Activated T-cell treated with anti-CD3 and anti-CD28 coated beads, Interleukin-2, amount 50 U/mL, for 72 hours (primary cell): Measurements from ENCODE around the gene PRDM5. TPM values are rescaled to one million over a fixed set of nuclear protein-coding genes. Genes with fewer than 3 reads are reported as not detected.

ENCODE experiments used
- ATAC-seq, 2 donors: fragments of 150-1000 bp; cut with Tn5 transposase; replicated peaks in 1 of 2; 2 replicates each; pipeline ENCODE4 v1.10.0; 2021; ENCODE audit warnings: moderate library complexity in 2 of 2, mild to moderate bottlenecking in 1 of 2
- DNase-seq, 2 donors: peaks; one replicate each; pipeline ENCODE4 v3.0.0; 2021 to 2022; ENCODE audit warnings: mixed read lengths in 1 of 2
- H3K27ac Mint-ChIP-seq: one replicate; pipeline ENCODE4 v1.8.0; 2022; ENCODE audit warnings: mild to moderate bottlenecking, moderate library complexity, mixed read lengths
- H3K27me3 Mint-ChIP-seq: one replicate; pipeline ENCODE4 v1.8.0; 2022; ENCODE audit warnings: low read depth, mixed read lengths
- H3K36me3 Mint-ChIP-seq, 2 donors: one replicate each; pipeline ENCODE4 v1.8.0; 2022; ENCODE audit warnings: mixed read lengths in 2 of 2, mild to moderate bottlenecking in 1 of 2; ENCODE audit not compliant: insufficient read depth in 2 of 2
- H3K4me1 Mint-ChIP-seq: one replicate; pipeline ENCODE4 v1.8.0; 2022; ENCODE audit warnings: low read depth, mixed read lengths
- H3K4me3 Mint-ChIP-seq, 2 donors: one replicate each; pipeline ENCODE4 v1.8.0; 2022; ENCODE audit warnings: mild to moderate bottlenecking in 2 of 2, mixed read lengths in 2 of 2, moderate library complexity in 2 of 2
- H3K9me3 Mint-ChIP-seq, 2 donors: one replicate each; pipeline ENCODE4 v1.8.0; 2022; ENCODE audit warnings: mixed read lengths in 2 of 2
- total RNA-seq, 2 donors: library from RNA; stranded (reverse); gene quantifications; one replicate each; pipeline ENCODE4 v1.2.3, GENCODE V29; 2022

Gene PRDM5
- total RNA-seq, 2 donors from 2014 or later, result 0.35 to 0.60 TPM

DNA sequence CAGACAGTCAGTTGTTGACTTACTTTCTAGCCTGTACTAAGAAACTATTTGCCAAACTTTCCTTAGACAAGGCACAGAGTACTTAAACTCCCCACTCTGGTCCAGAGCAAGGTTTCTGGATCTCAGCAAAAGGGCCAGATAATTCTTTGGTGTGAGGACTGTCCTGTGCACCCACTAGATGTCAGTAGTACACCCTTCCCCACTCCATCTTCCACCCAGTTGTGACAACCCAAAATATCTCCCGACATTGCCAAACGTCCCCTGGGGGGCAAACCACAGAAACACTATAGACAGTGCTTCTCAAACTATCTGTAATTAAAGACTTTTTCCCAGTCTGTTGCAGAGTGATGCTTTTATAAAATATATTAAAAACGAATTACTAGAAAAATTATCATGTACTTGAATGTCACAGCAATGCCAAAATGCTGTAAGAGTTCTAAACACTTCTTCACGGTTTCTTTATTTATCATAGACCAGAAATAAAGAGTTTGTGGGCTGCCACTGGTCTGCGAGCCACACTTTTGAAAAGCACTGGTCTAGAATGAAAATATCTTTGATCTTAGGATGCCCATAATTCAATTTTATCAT, 203.5 kb downstream of the PRDM5 start:
- Mint-ChIP-seq H3K4me3 (no peak overlapping the region), H3K27ac (no peak overlapping the region), H3K9me3 (no peaks in the 10 kb centered on the region), H3K27me3 (peaks cover 23% of the 10 kb centered on the region), H3K4me1 (no peaks in the 10 kb centered on the region), H3K36me3 (no peaks in the 10 kb centered on the region)
- peak; percentile 20 to 23 for DNase-seq
- ATAC-seq, result peak; percentile 74

DNA sequence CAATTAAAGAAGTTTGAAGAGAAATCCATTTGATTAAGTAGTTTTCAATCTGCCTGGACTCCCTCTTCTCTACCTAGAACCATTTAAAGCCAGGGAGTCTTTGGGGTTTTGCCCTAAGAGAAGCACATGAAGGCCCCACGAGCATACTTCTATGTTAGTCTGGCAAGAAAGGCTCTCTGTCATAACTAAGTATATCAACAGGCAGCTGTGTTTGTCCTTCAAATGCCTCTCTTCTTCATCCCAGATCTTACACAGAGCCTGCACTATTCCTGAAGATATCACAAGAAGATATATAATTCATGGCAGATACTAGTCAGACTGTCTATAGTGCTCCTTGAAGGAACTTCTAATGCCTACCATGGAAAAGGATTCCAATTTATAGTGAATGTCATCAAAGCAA, 206.2 kb downstream of the PRDM5 start:
- no peak for ATAC-seq
- Mint-ChIP-seq H3K27ac (no peak overlapping the region), H3K4me3 (no peak overlapping the region), H3K9me3 (no peaks in the 10 kb centered on the region), H3K36me3 (no peaks in the 10 kb centered on the region), H3K4me1 (no peaks in the 10 kb centered on the region), H3K27me3 (peaks cover 25% of the 10 kb centered on the region)
- no peak for DNase-seq

DNA sequence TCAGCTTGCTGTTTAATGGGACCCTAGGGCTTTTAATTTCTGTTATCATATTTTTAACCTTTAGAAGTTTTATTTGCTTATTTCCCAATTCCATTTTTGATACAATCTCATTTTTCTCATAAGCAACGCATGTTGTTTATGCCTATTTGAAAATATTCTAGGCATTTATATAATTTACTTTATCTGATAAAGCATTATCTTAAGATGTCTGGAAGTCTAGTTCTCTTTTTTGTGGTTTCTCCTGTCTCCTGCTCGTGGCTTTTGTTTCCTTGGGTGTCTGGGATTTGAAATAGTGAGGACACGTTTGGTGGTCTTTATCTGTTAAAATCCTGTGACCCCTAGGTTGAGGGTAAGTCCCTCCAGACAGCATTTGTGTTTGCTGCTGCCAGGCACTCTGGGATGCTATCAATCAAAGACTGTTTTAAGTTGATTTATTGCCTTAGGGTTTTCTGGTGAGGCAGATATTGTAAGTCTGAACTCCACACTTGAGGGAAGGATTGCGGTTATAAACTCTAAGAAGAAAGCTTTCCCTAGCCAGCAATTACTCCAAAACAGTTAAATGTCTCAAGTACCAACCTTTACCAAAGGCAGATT, 208.0 kb downstream of the PRDM5 start:
- H3K9me3 Mint-ChIP-seq, result peaks cover 0 to 2% of the 10 kb centered on the region in 2 donors
- H3K27ac Mint-ChIP-seq, result no peak overlapping the region

DNA sequence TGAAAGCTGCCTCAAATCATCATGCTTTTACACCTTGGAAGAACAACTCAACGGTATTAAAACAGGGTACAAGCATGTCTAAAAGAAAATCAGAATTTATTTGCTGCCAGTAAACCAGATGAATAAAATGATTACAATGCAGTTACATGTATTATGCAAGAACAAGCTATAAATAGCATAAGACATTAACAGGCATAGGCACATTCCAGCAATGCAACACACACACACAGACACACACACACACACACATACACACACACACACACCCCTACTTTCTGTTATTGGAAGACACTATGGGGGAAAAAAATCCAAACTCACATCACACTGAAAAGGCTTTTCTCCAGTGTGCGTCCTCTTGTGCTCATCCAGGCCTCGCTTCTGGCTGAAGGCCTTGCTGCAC, 212.5 kb downstream of the PRDM5 start:
- H3K27me3 Mint-ChIP-seq, result peaks cover 11% of the 10 kb centered on the region
- no peak overlapping the region for H3K27ac Mint-ChIP-seq
- ATAC-seq (no peak), DNase-seq (no peak)
- H3K36me3 Mint-ChIP-seq, result peaks cover 0 to 4% of the 10 kb centered on the region in 2 donors
- H3K4me1 Mint-ChIP-seq, result no peaks in the 10 kb centered on the region
- H3K4me3 Mint-ChIP-seq, result no peak overlapping the region
- peaks cover 0 to 4% of the 10 kb centered on the region in 2 donors for H3K9me3 Mint-ChIP-seq

More for the DNA sequence above, 208.0 kb downstream of the PRDM5 start:
- Mint-ChIP-seq H3K36me3 (no peaks in the 10 kb centered on the region), H3K4me1 (no peaks in the 10 kb centered on the region), H3K4me3 (no peak overlapping the region), H3K27me3 (peaks cover 25% of the 10 kb centered on the region)
- DNase-seq (no peak), ATAC-seq (no peak)

DNA sequence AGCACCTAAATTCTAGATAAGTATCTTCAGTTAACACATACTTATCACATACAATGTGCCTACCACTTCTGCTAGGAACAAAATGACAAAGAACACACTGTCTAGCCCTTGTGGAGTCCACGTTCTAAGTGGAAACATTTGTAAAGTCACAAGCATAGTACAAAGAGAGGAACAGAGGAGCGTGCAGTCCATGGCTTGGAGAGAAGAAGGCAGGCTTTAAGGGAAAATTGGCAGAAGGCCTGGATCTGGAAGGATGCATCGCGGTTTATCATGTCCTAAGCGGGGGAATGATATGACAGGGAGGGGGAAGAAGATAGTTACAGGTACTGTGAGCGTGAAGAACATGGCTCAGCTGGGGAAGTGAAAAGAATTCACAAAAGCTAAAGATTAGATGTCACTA, 218.0 kb downstream of the PRDM5 start:
- Mint-ChIP-seq H3K4me1 (no peaks in the 10 kb centered on the region), H3K27ac (no peak overlapping the region)

DNA sequence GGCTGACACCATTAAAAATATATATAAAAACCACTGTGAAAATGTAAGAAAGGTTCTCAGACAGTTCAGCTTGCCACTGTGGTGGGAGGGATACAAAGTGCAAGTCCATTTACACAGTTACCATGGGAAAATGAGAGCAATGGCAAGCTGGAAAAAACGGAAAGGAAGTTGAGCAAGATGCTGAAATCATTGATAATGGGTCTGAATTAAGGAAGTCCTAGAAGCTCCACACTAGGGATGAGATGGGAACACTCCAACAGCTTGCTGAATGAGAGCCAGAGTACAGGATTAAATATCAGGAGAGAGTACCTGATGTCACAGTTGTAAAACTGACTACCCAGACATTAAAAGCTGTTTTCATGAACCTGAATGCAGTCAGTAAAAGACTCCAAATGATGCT, 218.6 kb downstream of the PRDM5 start:
- Mint-ChIP-seq H3K9me3 (peaks cover 0 to 2% of the 10 kb centered on the region in 2 donors), H3K4me3 (no peak overlapping the region), H3K27me3 (peaks cover 8% of the 10 kb centered on the region), H3K4me1 (no peaks in the 10 kb centered on the region), H3K27ac (no peak overlapping the region), H3K36me3 (peaks cover 0 to 4% of the 10 kb centered on the region in 2 donors)
- DNase-seq, result no peak
- no peak for ATAC-seq

More for the DNA sequence above, 218.0 kb downstream of the PRDM5 start:
- H3K36me3 Mint-ChIP-seq, result peaks cover 0 to 4% of the 10 kb centered on the region in 2 donors
- peaks cover 0 to 2% of the 10 kb centered on the region in 2 donors for H3K9me3 Mint-ChIP-seq
- ATAC-seq (no peak), DNase-seq (no peak)
- H3K4me3 Mint-ChIP-seq, result no peak overlapping the region
- peaks cover 8% of the 10 kb centered on the region for H3K27me3 Mint-ChIP-seq

DNA sequence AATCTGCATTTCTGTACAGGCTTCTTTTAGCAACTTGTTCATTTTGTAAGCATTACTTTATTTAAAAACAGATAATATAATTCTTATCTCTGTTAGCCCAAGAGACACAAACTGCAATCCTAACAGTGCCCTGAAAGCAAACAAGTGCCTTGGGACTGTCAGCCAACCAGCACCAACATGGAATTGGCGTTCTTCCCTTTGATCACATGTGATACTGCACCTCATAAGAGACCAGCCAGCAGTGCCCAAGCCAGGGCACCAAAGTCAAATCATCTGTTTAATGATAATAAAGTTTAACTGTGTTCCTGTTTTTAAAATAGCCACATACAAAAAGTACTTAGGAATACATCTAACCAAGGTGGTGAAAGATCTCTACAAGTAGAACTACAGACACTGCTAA, 223.2 kb downstream of the PRDM5 start:
- Mint-ChIP-seq H3K4me3 (no peak overlapping the region), H3K27me3 (peaks cover 2% of the 10 kb centered on the region)

DNA sequence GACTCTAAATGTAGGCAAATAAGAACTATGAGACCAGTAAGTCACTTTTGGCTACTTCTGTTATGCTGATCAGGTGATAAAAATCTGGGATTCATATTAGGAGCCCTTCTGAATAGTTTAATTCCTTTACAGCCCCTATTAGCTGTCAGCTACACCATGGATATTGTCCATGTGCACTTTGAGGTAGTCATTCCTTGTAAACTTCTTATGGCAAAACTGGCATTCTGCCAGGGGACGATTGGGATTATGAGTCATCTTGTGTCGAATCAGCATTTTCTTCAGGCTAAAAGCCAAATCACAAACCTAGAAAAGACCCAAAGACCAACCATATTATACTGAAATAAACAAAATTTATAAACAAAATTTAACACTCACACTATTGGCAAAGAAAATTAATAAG, 227.6 kb downstream of the PRDM5 start:
- ATAC-seq (no peak), DNase-seq (no peak)
- no peaks in the 10 kb centered on the region for H3K9me3 Mint-ChIP-seq
- H3K27ac Mint-ChIP-seq, result no peak overlapping the region
- no peaks in the 10 kb centered on the region for H3K4me1 Mint-ChIP-seq
- H3K36me3 Mint-ChIP-seq, result no peaks in the 10 kb centered on the region
- no peaks in the 10 kb centered on the region for H3K27me3 Mint-ChIP-seq
- H3K4me3 Mint-ChIP-seq, result no peak overlapping the region

More for the DNA sequence above, 223.2 kb downstream of the PRDM5 start:
- no peaks in the 10 kb centered on the region for H3K9me3 Mint-ChIP-seq
- H3K4me1 Mint-ChIP-seq, result no peaks in the 10 kb centered on the region
- no peak overlapping the region for H3K27ac Mint-ChIP-seq
- H3K36me3 Mint-ChIP-seq, result no peaks in the 10 kb centered on the region
- ATAC-seq (no peak), DNase-seq (no peak)

DNA sequence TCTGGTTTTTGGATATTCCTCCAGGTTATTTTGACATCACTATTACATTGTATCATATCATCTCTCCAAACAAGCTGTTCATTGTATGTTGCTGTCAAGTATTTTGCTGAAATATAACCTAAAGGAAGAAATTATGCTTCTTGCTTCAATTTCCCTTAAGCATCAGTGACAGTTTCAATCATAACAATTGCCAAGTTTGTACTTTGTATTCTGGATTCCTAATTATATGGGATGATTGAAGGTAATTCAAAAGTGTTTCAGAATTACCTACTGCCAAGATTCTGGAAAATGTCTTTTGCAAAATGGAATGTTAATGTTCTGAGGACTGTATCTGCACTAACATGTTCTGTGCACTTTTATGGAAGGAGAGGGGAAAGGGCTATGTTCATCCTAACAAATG, 228.7 kb downstream of the PRDM5 start:
- ATAC-seq (no peak), DNase-seq (no peak)
- Mint-ChIP-seq H3K36me3 (no peaks in the 10 kb centered on the region), H3K4me1 (no peaks in the 10 kb centered on the region), H3K9me3 (no peaks in the 10 kb centered on the region), H3K27me3 (peaks cover 6% of the 10 kb centered on the region), H3K27ac (no peak overlapping the region), H3K4me3 (no peak overlapping the region)

DNA sequence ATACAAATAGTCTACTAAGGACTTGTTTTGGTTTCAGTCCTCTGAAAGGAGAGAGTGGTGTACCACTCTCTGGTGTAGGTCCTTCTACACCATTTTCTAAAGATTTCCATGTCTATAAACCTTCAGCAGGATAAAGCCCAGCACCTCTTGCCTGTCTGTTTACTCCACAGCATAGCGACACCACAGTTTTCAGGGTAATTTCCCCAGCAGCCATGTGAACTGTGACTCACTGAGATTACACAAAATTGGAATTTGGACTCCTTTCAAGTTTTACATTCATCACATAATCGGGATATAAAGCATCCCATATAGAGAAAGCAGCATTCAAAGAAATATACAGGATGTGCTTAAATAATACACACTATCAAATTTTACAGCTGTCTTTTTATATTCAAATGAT, 229.6 kb downstream of the PRDM5 start:
- Mint-ChIP-seq H3K27me3 (peaks cover 7% of the 10 kb centered on the region), H3K36me3 (no peaks in the 10 kb centered on the region), H3K4me1 (no peaks in the 10 kb centered on the region), H3K27ac (no peak overlapping the region), H3K9me3 (no peaks in the 10 kb centered on the region), H3K4me3 (no peak overlapping the region)
- no peak for ATAC-seq
- DNase-seq, result no peak

DNA sequence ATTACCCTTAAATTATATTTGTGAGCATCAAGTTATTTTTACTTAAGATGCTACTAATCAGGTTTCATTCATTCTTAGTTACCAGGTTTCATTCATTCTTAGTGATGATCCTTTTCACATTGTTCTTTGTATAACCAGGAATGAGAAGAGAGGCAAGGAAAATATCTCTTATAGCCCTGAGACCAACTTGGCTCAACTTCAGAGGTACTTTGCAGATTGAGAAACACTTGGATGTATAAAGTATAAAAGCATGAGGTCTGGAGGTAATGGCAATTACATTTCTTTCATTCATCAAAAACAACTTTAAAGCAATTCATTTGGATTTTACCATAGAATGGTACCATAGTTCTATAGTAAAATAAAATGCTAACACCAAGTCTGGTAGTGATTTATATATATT, 231.0 kb downstream of the PRDM5 start:
- Mint-ChIP-seq H3K9me3 (no peaks in the 10 kb centered on the region), H3K4me3 (no peak overlapping the region)

DNA sequence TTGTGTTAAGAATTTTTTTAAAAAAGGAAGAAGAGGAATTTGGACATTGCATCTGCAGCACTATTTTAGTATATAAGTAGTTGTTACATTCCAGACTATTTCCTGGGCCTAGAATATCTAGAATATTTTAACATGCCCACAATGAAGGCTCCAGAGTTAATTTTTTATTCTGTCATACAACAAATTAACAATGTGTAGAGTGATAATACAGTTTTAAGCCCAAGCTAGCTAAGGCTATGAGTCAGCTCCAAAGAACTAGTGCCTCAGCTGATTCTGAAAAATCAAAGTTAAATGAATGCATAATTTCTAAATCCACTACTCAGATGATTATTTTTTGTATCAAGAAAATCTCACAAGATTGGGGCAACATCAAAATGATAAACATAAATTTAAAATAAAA, 231.4 kb downstream of the PRDM5 start:
- no peak for DNase-seq
- Mint-ChIP-seq H3K4me1 (no peaks in the 10 kb centered on the region), H3K4me3 (no peak overlapping the region), H3K9me3 (no peaks in the 10 kb centered on the region), H3K36me3 (no peaks in the 10 kb centered on the region), H3K27me3 (peaks cover 7% of the 10 kb centered on the region), H3K27ac (no peak overlapping the region)
- no peak for ATAC-seq

More for the DNA sequence above, 231.0 kb downstream of the PRDM5 start:
- H3K36me3 Mint-ChIP-seq, result no peaks in the 10 kb centered on the region
- peaks cover 7% of the 10 kb centered on the region for H3K27me3 Mint-ChIP-seq
- H3K4me1 Mint-ChIP-seq, result no peaks in the 10 kb centered on the region
- DNase-seq (no peak), ATAC-seq (no peak)
- H3K27ac Mint-ChIP-seq, result no peak overlapping the region

DNA sequence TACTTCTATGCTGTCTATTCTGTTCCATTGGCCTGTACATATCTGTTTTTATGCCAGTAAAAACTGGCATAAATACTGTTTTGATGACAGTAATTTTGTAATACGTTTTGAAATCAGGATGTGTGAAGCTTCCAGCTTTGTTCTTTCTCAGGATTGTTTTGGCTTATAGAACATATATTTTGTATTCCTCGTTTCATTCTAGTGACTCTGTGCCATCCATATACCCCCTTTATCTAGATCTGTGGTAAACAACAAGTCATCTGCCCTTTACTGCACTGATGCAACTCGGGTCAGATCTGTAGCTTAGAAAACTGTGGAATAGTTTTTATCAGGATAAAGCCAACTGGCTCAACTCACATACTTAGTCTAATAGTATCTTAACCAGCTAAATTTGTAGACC, 233.7 kb downstream of the PRDM5 start:
- no peak overlapping the region for H3K4me3 Mint-ChIP-seq
- no peak for ATAC-seq
- H3K36me3 Mint-ChIP-seq, result no peaks in the 10 kb centered on the region
- no peak overlapping the region for H3K27ac Mint-ChIP-seq
- no peak for DNase-seq
- H3K4me1 Mint-ChIP-seq, result no peaks in the 10 kb centered on the region
- peaks cover 7% of the 10 kb centered on the region for H3K27me3 Mint-ChIP-seq
- no peaks in the 10 kb centered on the region for H3K9me3 Mint-ChIP-seq

DNA sequence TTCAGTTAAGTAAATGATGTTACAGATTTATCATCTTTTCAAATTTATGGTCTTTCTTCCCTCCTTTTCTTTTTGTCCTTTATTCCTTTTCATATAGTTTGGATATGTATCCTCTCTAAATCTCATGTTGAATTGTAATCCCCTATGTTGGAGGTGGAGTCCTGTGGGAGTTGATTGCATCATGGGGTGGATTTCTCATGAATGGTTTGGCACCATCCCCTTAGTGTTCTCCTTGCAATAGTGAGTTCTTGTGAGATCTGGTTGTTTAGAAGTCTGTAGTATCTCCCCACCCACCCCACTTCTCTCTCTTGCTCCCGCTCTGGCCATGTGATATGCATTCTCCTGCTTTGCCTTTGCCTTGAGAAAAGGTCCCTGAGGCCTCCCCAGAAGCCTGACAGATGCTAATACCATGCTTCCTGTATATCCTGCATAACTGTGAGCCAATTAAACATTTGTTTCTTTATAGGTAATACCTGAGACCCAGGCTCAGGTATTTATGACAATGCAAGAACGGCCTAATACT, 236.7 kb downstream of the PRDM5 start:
- Mint-ChIP-seq H3K27ac (no peak overlapping the region), H3K4me1 (peaks cover 3% of the 10 kb centered on the region), H3K4me3 (no peak overlapping the region), H3K9me3 (no peaks in the 10 kb centered on the region), H3K36me3 (no peaks in the 10 kb centered on the region), H3K27me3 (peaks cover 7% of the 10 kb centered on the region)
- ATAC-seq (no peak), DNase-seq (no peak)
